IMR-90 (cell line): ENCODE data around the gene ZFR2. TPM values are rescaled to one million over a fixed set of nuclear protein-coding genes. Genes with fewer than 3 reads are reported as not detected.

Experiments used
- ATAC-seq: fragments of 200-7000 bp; cut with Tn5 transposase; 2 replicates; pipeline ENCODE4 v1.9.1; 2020; ENCODE audit warnings: low read depth, mild to moderate bottlenecking, moderate library complexity
- BruUV-seq: library from RNA; stranded (reverse); fragments of 400-500 nt; replicated peaks from 2 replicates; lab custom pipeline; 2021; lab: Mats Ljungman, UMichigan
- CTCF ChIA-PET: fragments of 300-600 bp; formaldehyde crosslinking; extraction: SDS; loops from one replicate; lab custom pipeline; 2021; ENCODE audit warnings: antibody characterized with exemption; lab: Yijun Ruan, JAX
- POLR2A ChIA-PET: fragments of 300-600 bp; sonication (Branson Sonifier 250); formaldehyde crosslinking; loops from one replicate; lab custom pipeline; 2022; ENCODE audit warnings: antibody characterized with exemption; ENCODE audit not compliant: unreplicated experiment; lab: Charles Lee
- DNase-seq: peaks from one replicate; pipeline ENCODE4 v3.0.0; 2013
- H2AFZ ChIP-seq: replicated peaks from 2 replicates; pipeline ENCODE3; 2013; ENCODE audit warnings: low read length, mild to moderate bottlenecking; ENCODE audit not compliant: poor library complexity
- H2AK5ac ChIP-seq: 2 replicates; pipeline ENCODE4 v1.6.1; 2013; ENCODE audit warnings: low read depth, low read length, inconsistent platforms
- H2AK9ac ChIP-seq: replicated peaks from 2 replicates; pipeline ENCODE3; 2013; ENCODE audit warnings: mild to moderate bottlenecking, low read depth, low read length, moderate library complexity; ENCODE audit not compliant: poor library complexity
- H2BK120ac ChIP-seq: 2 replicates; pipeline ENCODE4 v1.6.1; 2013; ENCODE audit warnings: low read depth, low read length, inconsistent platforms
- H2BK15ac ChIP-seq: 3 replicates; pipeline ENCODE4 v1.6.1; 2013; ENCODE audit warnings: low read depth, low read length, inconsistent platforms
- H2BK20ac ChIP-seq: 2 replicates; pipeline ENCODE4 v1.6.1; 2013; ENCODE audit warnings: low read depth, mild to moderate bottlenecking, inconsistent platforms, low read length, moderate library complexity
- H2BK5ac ChIP-seq: 2 replicates; pipeline ENCODE4 v1.6.1; 2013; ENCODE audit warnings: mild to moderate bottlenecking, low read depth, low read length, inconsistent platforms; ENCODE audit not compliant: poor library complexity, severe bottlenecking
- H3K14ac ChIP-seq: replicated peaks from 2 replicates; pipeline ENCODE4 v1.6.1; 2013; ENCODE audit warnings: low read depth, low read length, inconsistent platforms
- H3K18ac ChIP-seq: 2 replicates; pipeline ENCODE4 v1.6.1; 2013; ENCODE audit warnings: low read depth, low read length, control low read depth
- H3K23ac ChIP-seq: 2 replicates; pipeline ENCODE4 v1.6.1; 2013; ENCODE audit warnings: low read depth, low read length, inconsistent platforms
- H3K27ac ChIP-seq: 2 replicates; pipeline ENCODE4 v1.5.1; 2013; ENCODE audit warnings: mild to moderate bottlenecking, control low read depth, low read length; ENCODE audit not compliant: insufficient read depth
- H3K27me3 ChIP-seq: 2 replicates; pipeline ENCODE4 v1.6.1; 2013; ENCODE audit warnings: low read length; ENCODE audit not compliant: control insufficient read depth, insufficient read depth
- H3K36me3 ChIP-seq: 2 replicates; pipeline ENCODE4 v1.6.1; 2013; ENCODE audit warnings: low read length, mixed read lengths; ENCODE audit not compliant: control insufficient read depth, insufficient read depth
- H3K4ac ChIP-seq: 2 replicates; pipeline ENCODE4 v1.6.1; 2013; ENCODE audit warnings: low read depth, low read length, inconsistent platforms
- H3K4me1 ChIP-seq: 2 replicates; pipeline ENCODE4 v1.6.1; 2013; ENCODE audit warnings: low read length, mixed read lengths; ENCODE audit not compliant: control insufficient read depth, insufficient read depth
- H3K4me2 ChIP-seq: 2 replicates; pipeline ENCODE4 v1.6.1; 2013; ENCODE audit warnings: low read depth, mild to moderate bottlenecking, control low read depth, low read length, moderate library complexity
- H3K4me3 ChIP-seq: 2 replicates; pipeline ENCODE4 v1.5.1; 2013; ENCODE audit warnings: low read depth, mild to moderate bottlenecking, control low read depth, low read length, moderate library complexity; ENCODE audit not compliant: insufficient read depth
- H3K56ac ChIP-seq: 2 replicates; pipeline ENCODE4 v1.6.1; 2013; ENCODE audit warnings: low read length, inconsistent platforms; ENCODE audit not compliant: insufficient read depth; ENCODE audit errors: extremely low read depth
- H3K79me1 ChIP-seq, 2 experiments: 2 replicates each; pipeline ENCODE4 v1.6.1; 2013; ENCODE audit warnings: low read length in 2 of 2, inconsistent platforms in 1 of 2, low read depth in 1 of 2
- H3K9ac ChIP-seq: 2 replicates; pipeline ENCODE4 v1.6.1; 2013; ENCODE audit warnings: low read depth, low read length, control low read depth
- H3K9me1 ChIP-seq: 2 replicates; pipeline ENCODE4 v1.6.1; 2013; ENCODE audit warnings: low read length, inconsistent platforms; ENCODE audit not compliant: insufficient read depth
- H3K9me3 ChIP-seq: 2 replicates; pipeline ENCODE4 v1.6.1; 2013; ENCODE audit warnings: low read length; ENCODE audit not compliant: control insufficient read depth, insufficient read depth
- H4K20me1 ChIP-seq: 2 replicates; pipeline ENCODE4 v1.6.1; 2013; ENCODE audit warnings: low read length, inconsistent platforms; ENCODE audit not compliant: insufficient read depth
- H4K5ac ChIP-seq: 2 replicates; pipeline ENCODE4 v1.6.1; 2013; ENCODE audit warnings: mild to moderate bottlenecking, low read depth, low read length, control low read depth
- H4K8ac ChIP-seq, 2 experiments: 2 replicates each; pipeline ENCODE4 v1.6.1; 2013; ENCODE audit warnings: low read depth in 2 of 2, low read length in 2 of 2, control low read depth in 1 of 2, inconsistent platforms in 1 of 2
- H4K91ac ChIP-seq: 2 replicates; pipeline ENCODE4 v1.6.1; 2013; ENCODE audit warnings: low read depth, low read length, inconsistent platforms; ENCODE audit not compliant: insufficient read depth
- BHLHE40 ChIP-seq: fragments of 150-350 bp; IDR thresholded peaks from 2 replicates; pipeline ENCODE4 v1.6.1; 2016; ENCODE audit warnings: mild to moderate bottlenecking, low read depth, low read length
- CEBPB ChIP-seq: IDR thresholded peaks from 2 replicates; pipeline ENCODE4 v1.6.1; 2012; ENCODE audit warnings: low read depth, low read length, improper control_type of control experiment
- FOS ChIP-seq: fragments of 150-350 bp; IDR thresholded peaks from 2 replicates; pipeline ENCODE4 v1.6.1; 2016; ENCODE audit warnings: low read depth, low read length
- MAZ ChIP-seq: IDR thresholded peaks from 2 replicates; pipeline ENCODE4 v1.6.1; 2012; ENCODE audit warnings: low read depth, mild to moderate bottlenecking, low read length, improper control_type of control experiment, moderate library complexity, borderline replicate concordance
- MXI1 ChIP-seq: IDR thresholded peaks from 2 replicates; pipeline ENCODE4 v1.6.1; 2012; ENCODE audit warnings: low read depth, mild to moderate bottlenecking, low read length, moderate library complexity, borderline replicate concordance
- NFE2L2 ChIP-seq: fragments of 150-350 bp; IDR thresholded peaks from 2 replicates; pipeline ENCODE4 v1.6.1; 2016; ENCODE audit warnings: low read depth, mild to moderate bottlenecking, low read length
- POLR2A ChIP-seq: IDR thresholded peaks from 2 replicates; pipeline ENCODE4 v1.6.1; 2012; ENCODE audit warnings: mild to moderate bottlenecking, low read depth, low read length
- RAD21 ChIP-seq: IDR thresholded peaks from 2 replicates; pipeline ENCODE4 v1.6.1; 2012; ENCODE audit warnings: low read length, improper control_type of control experiment
- RFX5 ChIP-seq: IDR thresholded peaks from 2 replicates; pipeline ENCODE4 v1.8.0; 2012; ENCODE audit warnings: low read depth, mild to moderate bottlenecking, low read length, moderate library complexity
- WGBS, 2 experiments: methylation state at CpG; one replicate each; pipeline versions ENCODE4 v1.1.5 to v1.1.7; 2013; ENCODE audit warnings: missing lambda C conversion rate in 2 of 2; ENCODE audit not compliant: insufficient read length in 1 of 2; ENCODE audit errors: extremely low coverage in 2 of 2; 5-methylcytosine and 5-hydroxymethylcytosine counted together
- dilution Hi-C: fragments of 300-500 bp; cut with HindIII; formaldehyde crosslinking; loops from one replicate; pipeline ENCODE4 v1.14.3; 2018; ENCODE audit warnings: low sequenced_read_pairs; ENCODE audit not compliant: unreplicated experiment
- in situ Hi-C: fragments of 300-500 bp; cut with MboI; formaldehyde crosslinking; loops from 3 replicates; pipeline ENCODE4 v1.14.3; 2019; ENCODE audit warnings: low sequenced_read_pairs, inconsistent platforms, mixed read lengths
- intact Hi-C: fragments of 100-400 bp; cut with micrococcal nuclease; formaldehyde crosslinking; loops from 2 replicates; pipeline ENCODE4 v1.10.0; 2022
- polyA plus RNA-seq, 3 experiments: library from polyadenylated mRNA; depleted of rRNA; stranded (reverse); fragments of >200 nt; gene quantifications; 2 replicates each; pipeline ENCODE4 v1.2.3, GENCODE V29; 2012; ENCODE audit warnings: low replicate concordance in 1 of 3
- total RNA-seq: library from RNA; depleted of rRNA; stranded (reverse); fragments of >200 nt; gene quantifications from 2 replicates; pipeline ENCODE4 v1.2.3, GENCODE V29; 2012
- TF ChIP-seq, protein P1 (sequence below): fragments of 150-350 bp; IDR thresholded peaks from 2 replicates; pipeline ENCODE4 v1.6.1; 2017; ENCODE audit warnings: mild to moderate bottlenecking, antibody characterized with exemption, low read length, low read depth

The ZFR2 gene
- total and polyA plus RNA-seq, 2 of the 4 experiments (the other 2 are of a cell fraction) = 0.19 TPM; not detected in 1

DNA sequence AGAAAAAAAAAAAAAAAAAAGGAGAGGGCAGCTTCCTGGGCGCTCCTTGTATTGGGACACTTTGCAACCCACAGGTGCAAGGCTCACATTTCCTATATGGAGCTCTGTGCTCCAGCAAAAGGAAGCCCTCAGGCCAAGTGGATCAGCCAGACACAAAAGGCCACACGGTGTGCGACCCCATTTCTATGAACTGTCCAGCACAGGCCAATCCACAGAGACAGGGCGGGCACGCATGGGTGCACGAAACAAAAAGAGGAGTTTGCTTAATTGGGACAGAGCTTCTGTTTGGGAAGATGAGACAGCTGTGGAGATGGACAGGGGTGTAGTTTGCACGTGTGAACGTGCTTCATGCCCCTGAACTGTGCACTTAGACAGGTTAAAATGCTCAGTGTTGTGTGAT, 51.1 kb downstream of the ZFR2 start:
- no peak overlapping the region for H3K27ac ChIP-seq
- no peak overlapping the region for H2BK15ac ChIP-seq
- H3K9ac ChIP-seq = no peak overlapping the region
- POLR2A ChIA-PET = no interaction called here
- no peak overlapping the region for H4K8ac ChIP-seq
- no peak overlapping the region for H3K4me3 ChIP-seq
- H3K27me3 ChIP-seq = peaks cover 11% of the 10 kb centered on the region
- intact Hi-C loops = no loop called here
- no peaks in the 10 kb centered on the region for H3K4me1 ChIP-seq
- no peak for DNase-seq
- H3K23ac ChIP-seq = no peak overlapping the region
- no peak overlapping the region for H3K4me2 ChIP-seq
- BruUV-seq = no TSS peak
- no peak for ATAC-seq
- TF ChIP-seq RFX5 (no peak), MXI1 (no peak), FOS (no peak), RAD21 (no peak), MAZ (no peak), NFE2L2 (no peak), CEBPB (no peak), BHLHE40 (no peak), POLR2A (no peak)
- TF ChIP-seq, protein P1, sequence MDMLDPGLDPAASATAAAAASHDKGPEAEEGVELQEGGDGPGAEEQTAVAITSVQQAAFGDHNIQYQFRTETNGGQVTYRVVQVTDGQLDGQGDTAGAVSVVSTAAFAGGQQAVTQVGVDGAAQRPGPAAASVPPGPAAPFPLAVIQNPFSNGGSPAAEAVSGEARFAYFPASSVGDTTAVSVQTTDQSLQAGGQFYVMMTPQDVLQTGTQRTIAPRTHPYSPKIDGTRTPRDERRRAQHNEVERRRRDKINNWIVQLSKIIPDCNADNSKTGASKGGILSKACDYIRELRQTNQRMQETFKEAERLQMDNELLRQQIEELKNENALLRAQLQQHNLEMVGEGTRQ = no peak
- H3K56ac ChIP-seq = no peak overlapping the region
- no peak overlapping the region for H2AFZ ChIP-seq
- H3K18ac ChIP-seq = no peak overlapping the region
- no peaks in the 10 kb centered on the region for H3K36me3 ChIP-seq
- no peak overlapping the region for H4K5ac ChIP-seq
- H2BK120ac ChIP-seq = no peak overlapping the region
- WGBS, 2 experiments = 65% methylated on average over 4 of the region's 8 CpGs; no CpG with 5 or more reads in 1 of the 2 experiments
- H3K14ac ChIP-seq = no peak overlapping the region
- H2AK5ac ChIP-seq = no peak overlapping the region
- no peaks in the 10 kb centered on the region for H4K20me1 ChIP-seq
- dilution Hi-C loops = no loop called here
- no peak overlapping the region for H2AK9ac ChIP-seq
- 0 out of 2 replicates have a peak, but pooled peaks cover 2% of the 10 kb centered on the region for H3K9me1 ChIP-seq
- CTCF ChIA-PET = no interaction called here
- no peaks in the 10 kb centered on the region for H3K79me1 ChIP-seq
- H3K4ac ChIP-seq = no peak overlapping the region
- in situ Hi-C loops = no loop called here
- no peaks in the 10 kb centered on the region for H3K9me3 ChIP-seq
- no peak overlapping the region for H2BK20ac ChIP-seq
- no peak overlapping the region for H2BK5ac ChIP-seq
- H4K91ac ChIP-seq = no peak overlapping the region
